Sigmoid colon (tissue), 4 donors: ENCODE data around the gene LCOR.

ENCODE experiments used
- CTCF ChIP-seq, 4 experiments: fragments of 450-650 bp in 3 of 4; fragments of 200-600 bp in 1 of 4; IDR thresholded peaks; one replicate each; pipeline ENCODE4 v1.5.1; 2016 to 2019; ENCODE audit warnings: antibody characterized with exemption in 4 of 4, mild to moderate bottlenecking in 3 of 4, moderate library complexity in 2 of 4
- POLR2AphosphoS5 ChIP-seq, 4 donors: sonication (generic); formaldehyde crosslinking; IDR thresholded peaks; one replicate each; pipeline ENCODE4 v1.6.1; 2017; ENCODE audit warnings: antibody characterized with exemption in 4 of 4

GRCh38 chr10:96904648-96905047, 72.5 kb downstream of the LCOR start:
- no peak for TF ChIP-seq CTCF (IDR thresholded peaks at IDR 0.05)
- no peak for TF ChIP-seq POLR2AphosphoS5 (IDR thresholded peaks at IDR 0.05)
